Activated CD4-positive, alpha-beta T cell treated with anti-CD3 and anti-CD28 coated beads, Interleukin-2, amount 10 ng/mL, durations not matched to agents 7 days and 5 days (primary cell): ENCODE measurements around the gene SCD5. TPM values are rescaled to one million over a fixed set of nuclear protein-coding genes. Genes with fewer than 3 reads are reported as not detected.

Source experiments
- CTCF ChIA-PET: fragments of 350-600 bp; sonication (Branson Sonifier 250); formaldehyde crosslinking; loops from one replicate; lab custom pipeline; 2021; ENCODE audit warnings: antibody characterized with exemption; lab: Charles Lee
- POLR2A ChIA-PET: fragments of 350-600 bp; sonication (Branson Sonifier 250); formaldehyde crosslinking; loops from one replicate; lab custom pipeline; 2021; ENCODE audit warnings: antibody characterized with exemption; lab: Charles Lee
- DNase-seq: peaks from one replicate; pipeline ENCODE4 v3.0.0-alpha.2; 2020
- H3K27ac Mint-ChIP-seq: one replicate; pipeline ENCODE4 v1.8.0; 2021; ENCODE audit warnings: mild to moderate bottlenecking, moderate library complexity, mixed read lengths
- H3K27me3 Mint-ChIP-seq: one replicate; pipeline ENCODE4 v1.8.0; 2021; ENCODE audit warnings: mixed read lengths
- H3K36me3 Mint-ChIP-seq: one replicate; pipeline ENCODE4 v1.8.0; 2021; ENCODE audit warnings: low read depth, mixed read lengths
- H3K4me1 Mint-ChIP-seq: one replicate; pipeline ENCODE4 v1.8.0; 2021; ENCODE audit warnings: mixed read lengths
- H3K4me3 Mint-ChIP-seq: one replicate; pipeline ENCODE4 v1.8.0; 2021; ENCODE audit warnings: mild to moderate bottlenecking, moderate library complexity, mixed read lengths
- H3K9me3 Mint-ChIP-seq: one replicate; pipeline ENCODE4 v1.8.0; 2021; ENCODE audit warnings: mixed read lengths
- total RNA-seq, 2 experiments: library from RNA; stranded (reverse); gene quantifications; one replicate each; pipeline ENCODE4 v1.2.3, GENCODE V29; 2021

The SCD5 gene
- total RNA-seq, 2 experiments from 2014 or later, result 2.0 TPM

DNA sequence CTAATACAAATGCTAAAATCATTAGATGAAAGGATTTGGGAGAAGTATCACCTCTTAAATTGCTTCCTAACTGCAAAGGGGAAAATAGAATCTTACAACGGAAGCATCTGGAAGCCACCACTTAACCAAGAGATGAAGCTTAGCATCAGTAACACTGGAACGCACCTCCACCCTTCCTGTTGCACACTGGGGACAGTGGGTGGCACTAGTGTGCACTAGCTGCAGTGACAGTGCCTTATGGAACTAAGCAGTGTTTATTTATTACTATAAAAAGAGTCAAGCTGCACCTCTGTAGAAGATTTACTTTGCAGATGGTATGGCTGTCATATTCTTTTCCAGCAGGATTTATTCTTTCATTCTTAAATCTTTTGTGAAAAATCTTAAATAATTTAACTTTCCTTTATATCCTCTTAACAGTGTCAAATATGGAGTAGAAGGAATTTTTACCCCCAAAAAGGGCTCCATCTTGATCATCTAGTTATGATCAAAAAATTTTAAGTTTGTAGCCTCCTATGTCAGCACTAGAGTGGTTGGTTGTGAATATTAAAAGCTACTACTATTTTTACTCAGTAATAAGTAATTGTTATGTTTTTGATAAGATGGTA, 76.7 kb downstream of the SCD5 start:
- peak; percentile 45 for DNase-seq
- ChIA-PET POLR2A (no interaction called here), CTCF (interaction anchor here (1.0 to 1.7 kb wide), 4 partner anchors 10 to 16 kb away, joined by 3 to 4 read pairs (median 3); no protein-coding TSS in a partner anchor)
- H3K4me3 Mint-ChIP-seq, result no peak overlapping the region
- no peak overlapping the region for H3K27ac Mint-ChIP-seq
- H3K9me3 Mint-ChIP-seq, result no peaks in the 10 kb centered on the region
- H3K36me3 Mint-ChIP-seq, result no peaks in the 10 kb centered on the region
- H3K4me1 Mint-ChIP-seq, result no peaks in the 10 kb centered on the region
- no peaks in the 10 kb centered on the region for H3K27me3 Mint-ChIP-seq

DNA sequence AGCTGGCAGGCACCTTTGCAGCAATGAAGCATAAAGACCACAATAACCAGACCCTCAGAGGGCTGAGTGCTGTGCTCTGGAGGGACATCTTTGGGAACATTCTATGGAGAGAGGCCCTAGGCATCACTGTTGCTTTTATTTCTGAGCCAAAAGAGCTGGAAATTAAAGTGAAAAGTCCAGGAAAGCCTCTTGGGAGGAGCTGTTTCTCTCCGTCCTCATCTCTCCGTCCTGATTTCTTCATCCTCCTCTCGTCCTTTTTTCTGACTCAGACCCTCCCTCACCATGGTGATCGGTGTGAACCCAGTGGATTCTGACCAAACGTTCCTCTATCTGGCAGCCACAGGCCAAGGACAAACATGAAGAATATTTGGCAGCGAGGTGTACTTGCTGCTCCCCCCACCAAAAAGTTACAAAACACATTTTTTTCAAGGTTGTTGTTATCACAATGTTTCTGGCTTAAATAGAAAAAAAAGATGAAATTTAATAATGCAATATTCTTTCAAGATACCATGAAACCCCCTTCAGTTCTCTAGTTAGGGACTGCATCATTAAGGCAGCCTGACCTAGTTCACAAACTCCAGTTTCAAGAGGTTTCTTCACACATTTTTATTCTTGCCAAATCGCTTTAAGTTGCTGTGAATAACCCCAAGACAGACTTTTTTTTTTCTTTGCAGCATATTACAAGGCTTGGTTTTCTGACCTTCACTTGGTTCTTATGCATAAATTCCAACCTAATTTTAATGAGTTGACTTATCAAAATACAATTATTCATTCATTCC, 80.2 kb downstream of the SCD5 start:
- POLR2A ChIA-PET, result no interaction called here
- Mint-ChIP-seq H3K27me3 (no peaks in the 10 kb centered on the region), H3K27ac (no peak overlapping the region), H3K9me3 (no peaks in the 10 kb centered on the region), H3K36me3 (no peaks in the 10 kb centered on the region), H3K4me3 (no peak overlapping the region), H3K4me1 (no peaks in the 10 kb centered on the region)
- DNase-seq, result no peak
- CTCF ChIA-PET, result no interaction called here

DNA sequence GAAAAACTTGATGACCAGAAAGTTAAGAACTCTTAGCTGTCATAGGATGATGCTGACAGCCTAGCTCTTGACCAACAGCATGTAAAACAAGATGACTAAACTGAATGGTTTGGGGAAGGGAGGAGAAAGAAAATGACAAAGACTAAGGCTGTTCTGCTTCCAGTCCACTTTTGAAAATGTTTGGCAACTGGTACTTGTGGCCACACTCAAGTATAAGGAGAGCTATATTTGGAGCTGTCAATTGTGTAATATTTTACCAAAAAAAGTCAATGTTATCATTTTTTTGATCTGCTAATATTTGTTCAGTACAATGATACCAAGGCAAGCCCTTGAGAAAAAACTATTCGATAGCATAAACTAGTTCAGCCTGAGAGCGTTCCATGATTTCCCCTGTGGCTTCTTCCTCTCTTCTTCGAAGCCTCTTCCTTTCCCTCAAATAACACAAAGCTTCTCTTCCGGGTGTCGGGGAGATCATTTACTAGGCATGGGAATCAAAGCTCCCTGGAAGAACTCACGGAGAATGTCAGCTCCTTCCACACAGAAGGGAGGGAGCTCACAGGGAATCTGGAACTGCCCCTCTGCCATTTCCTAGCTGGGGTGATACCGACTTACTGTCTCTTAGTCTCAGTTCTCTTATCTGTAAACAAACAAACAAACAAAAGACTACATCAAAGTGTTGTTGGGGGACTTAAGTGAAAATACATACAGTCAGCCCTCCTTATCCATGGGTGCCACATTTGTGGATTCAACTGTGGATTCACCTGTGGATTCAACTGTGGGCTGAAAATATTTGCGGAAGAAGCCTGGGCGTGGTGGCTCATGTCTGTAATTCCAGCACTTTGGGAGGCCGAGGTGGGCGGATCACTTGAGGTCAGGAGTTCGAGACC, 82.6 kb downstream of the SCD5 start:
- Mint-ChIP-seq H3K9me3 (no peaks in the 10 kb centered on the region), H3K4me3 (no peak overlapping the region)
- CTCF ChIA-PET, result interaction anchor here (0.6 to 1.5 kb wide), 3 partner anchors 10 to 927 kb away, joined by 3 to 5 read pairs (median 3); no protein-coding TSS in a partner anchor

DNA sequence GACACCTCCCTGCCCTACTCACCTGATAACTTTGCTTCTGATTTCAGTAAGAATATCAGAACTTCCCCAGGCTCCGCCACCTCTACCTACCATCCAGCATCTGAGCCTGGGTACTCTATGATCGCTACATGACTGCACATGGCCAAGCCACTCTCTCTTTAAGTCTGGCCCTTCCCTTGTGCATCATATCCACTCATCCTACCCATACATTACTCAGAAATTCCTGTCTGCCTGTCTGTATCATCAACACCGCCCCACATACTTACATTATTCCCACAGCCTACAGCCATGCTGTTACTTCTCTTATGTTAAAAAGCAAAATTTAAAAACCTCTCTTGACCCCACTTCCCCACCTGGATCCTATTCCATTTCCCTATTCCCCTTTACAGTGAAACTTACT, 84.7 kb downstream of the SCD5 start:
- no peaks in the 10 kb centered on the region for H3K4me1 Mint-ChIP-seq
- H3K4me3 Mint-ChIP-seq, result no peak overlapping the region
- POLR2A ChIA-PET, result no interaction called here
- no peaks in the 10 kb centered on the region for H3K9me3 Mint-ChIP-seq
- no peak for DNase-seq
- H3K27ac Mint-ChIP-seq, result no peak overlapping the region
- H3K36me3 Mint-ChIP-seq, result no peaks in the 10 kb centered on the region
- peaks cover 7% of the 10 kb centered on the region for H3K27me3 Mint-ChIP-seq
- CTCF ChIA-PET, result interaction anchor here (0.6 kb wide), 1 partner anchor 93 kb away, joined by 4 read pairs; no protein-coding TSS in a partner anchor

More for the DNA sequence above, 82.6 kb downstream of the SCD5 start:
- POLR2A ChIA-PET, result no interaction called here
- Mint-ChIP-seq H3K36me3 (no peaks in the 10 kb centered on the region), H3K27ac (no peak overlapping the region), H3K4me1 (no peaks in the 10 kb centered on the region), H3K27me3 (peaks cover 3% of the 10 kb centered on the region)
- no peak for DNase-seq

DNA sequence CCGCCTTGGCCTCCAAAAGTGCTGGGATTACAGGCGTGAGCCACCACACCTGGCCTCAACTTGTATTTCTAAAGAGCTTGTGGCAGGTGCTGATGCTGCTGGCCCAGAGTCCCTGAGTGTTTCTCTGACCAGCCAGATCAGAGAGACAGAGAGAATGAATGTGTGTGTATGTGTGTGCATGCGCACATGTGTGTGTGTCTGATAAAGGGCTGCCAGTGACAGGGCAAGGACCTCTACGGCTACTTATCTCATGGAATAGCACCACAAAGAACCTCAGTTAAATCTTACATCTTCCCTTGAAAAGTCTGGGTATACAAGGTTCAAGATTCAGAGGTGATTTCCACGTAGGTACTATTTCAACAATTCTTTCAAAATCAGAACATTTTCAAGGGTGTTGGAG, 86.0 kb downstream of the SCD5 start:
- no peaks in the 10 kb centered on the region for H3K4me1 Mint-ChIP-seq
- DNase-seq, result no peak
- H3K9me3 Mint-ChIP-seq, result no peaks in the 10 kb centered on the region
- no peak overlapping the region for H3K4me3 Mint-ChIP-seq
- POLR2A ChIA-PET, result no interaction called here
- CTCF ChIA-PET, result no interaction called here
- H3K27me3 Mint-ChIP-seq, result peaks cover 10% of the 10 kb centered on the region
- no peak overlapping the region for H3K27ac Mint-ChIP-seq
- no peaks in the 10 kb centered on the region for H3K36me3 Mint-ChIP-seq

DNA sequence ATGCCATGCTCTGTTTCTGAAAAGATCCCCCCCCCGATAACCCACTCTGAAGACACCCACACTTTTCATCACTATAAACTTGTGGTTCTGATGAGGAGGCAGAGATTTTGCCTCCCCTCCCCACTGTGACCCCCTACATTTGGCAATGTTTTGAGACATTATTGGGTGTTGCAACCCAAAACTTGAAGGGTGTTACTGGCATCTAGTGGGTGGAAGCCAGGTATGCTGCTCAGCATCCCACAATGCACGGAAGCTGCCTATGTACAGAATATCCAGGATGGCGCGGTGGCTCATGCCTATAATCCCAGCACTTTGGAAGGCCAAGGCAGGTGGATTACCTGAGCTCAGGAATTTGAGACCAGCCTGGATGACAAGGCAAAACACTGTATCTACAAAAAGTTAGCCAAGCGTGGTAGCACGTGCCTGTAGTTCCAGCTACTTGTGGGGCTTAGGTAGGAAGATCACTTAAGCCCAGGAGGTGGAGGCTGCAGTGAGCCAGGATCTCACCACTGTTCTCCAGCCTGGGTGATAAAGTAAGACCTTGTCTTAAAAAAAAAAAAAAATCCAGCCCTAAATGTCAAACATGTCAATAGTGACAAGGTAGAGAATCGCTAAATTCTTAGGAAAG, 87.3 kb downstream of the SCD5 start:
- H3K27me3 Mint-ChIP-seq, result peaks cover 12% of the 10 kb centered on the region
- POLR2A ChIA-PET, result no interaction called here
- no peaks in the 10 kb centered on the region for H3K36me3 Mint-ChIP-seq
- no peaks in the 10 kb centered on the region for H3K9me3 Mint-ChIP-seq
- DNase-seq, result no peak
- no peaks in the 10 kb centered on the region for H3K4me1 Mint-ChIP-seq
- H3K27ac Mint-ChIP-seq, result no peak overlapping the region
- H3K4me3 Mint-ChIP-seq, result no peak overlapping the region
- CTCF ChIA-PET, result interaction anchor here (0.6 to 1.4 kb wide), 3 partner anchors 10 to 156 kb away, joined by 3 to 4 read pairs (median 3); no protein-coding TSS in a partner anchor

DNA sequence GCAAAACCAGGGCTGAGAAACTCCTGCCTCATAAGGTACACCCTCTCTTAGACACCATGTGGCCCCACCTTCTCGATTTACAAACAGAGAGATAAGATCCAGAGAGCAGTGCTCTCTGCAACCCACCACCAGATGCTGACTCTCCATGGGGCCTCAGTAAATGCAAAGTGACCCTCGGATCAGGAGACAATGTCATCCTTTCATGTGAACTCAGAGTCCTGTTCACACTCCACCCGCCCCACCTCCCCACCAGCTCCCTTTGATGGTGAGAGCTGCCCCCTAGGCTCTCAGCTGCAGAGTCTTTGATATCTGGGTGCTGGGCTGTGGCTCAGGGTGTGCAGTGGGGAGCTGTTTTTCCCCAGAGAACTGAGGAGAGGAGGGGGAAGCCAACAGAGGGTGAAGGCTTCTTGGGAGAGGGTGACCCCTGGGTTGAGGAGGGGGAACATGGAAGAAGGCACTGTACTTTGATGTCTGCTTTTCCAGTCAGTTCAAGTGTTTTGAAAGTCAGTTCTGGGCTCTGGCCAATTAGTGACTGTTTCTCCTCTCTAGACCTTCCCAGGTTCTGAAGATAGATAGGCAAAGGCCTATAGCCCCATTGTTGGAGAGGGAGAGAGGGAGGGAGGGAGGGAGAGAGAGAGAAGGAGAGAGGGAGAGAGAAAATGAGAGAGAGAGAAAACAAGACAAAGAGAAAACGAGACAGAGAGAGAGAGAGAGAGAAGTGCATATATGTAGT, 88.2 kb downstream of the SCD5 start:
- H3K27me3 Mint-ChIP-seq, result peaks cover 12% of the 10 kb centered on the region
- no peaks in the 10 kb centered on the region for H3K4me1 Mint-ChIP-seq
- no peak overlapping the region for H3K27ac Mint-ChIP-seq
- H3K36me3 Mint-ChIP-seq, result no peaks in the 10 kb centered on the region
- ChIA-PET POLR2A (no interaction called here), CTCF (no interaction called here)
- no peak for DNase-seq
- no peak overlapping the region for H3K4me3 Mint-ChIP-seq
- no peaks in the 10 kb centered on the region for H3K9me3 Mint-ChIP-seq

DNA sequence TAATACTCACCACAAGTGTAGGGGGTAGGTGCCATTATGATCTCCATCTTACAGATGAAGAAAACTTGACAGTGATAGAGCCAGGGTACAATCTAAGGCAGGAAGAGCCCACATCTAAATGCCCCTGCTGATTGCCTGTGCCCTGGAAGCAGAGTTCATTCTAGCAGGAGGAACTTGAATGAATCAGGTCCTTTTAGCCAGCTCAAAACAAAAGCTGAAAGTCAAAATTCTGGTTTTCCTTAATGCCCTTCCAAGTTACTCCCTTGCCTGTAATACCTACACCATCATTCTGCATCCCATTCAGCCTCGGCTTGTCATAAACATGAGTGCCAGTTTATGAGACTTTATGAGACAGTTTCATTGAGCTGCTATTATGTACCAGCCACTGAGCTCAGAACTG, 89.6 kb downstream of the SCD5 start:
- ChIA-PET CTCF (interaction anchor here (1.4 kb wide), 1 partner anchor 12 kb away, joined by 3 read pairs; no protein-coding TSS in a partner anchor), POLR2A (no interaction called here)
- no peak for DNase-seq
- Mint-ChIP-seq H3K27ac (no peak overlapping the region), H3K4me3 (no peak overlapping the region), H3K4me1 (no peaks in the 10 kb centered on the region), H3K27me3 (peaks cover 12% of the 10 kb centered on the region), H3K9me3 (no peaks in the 10 kb centered on the region), H3K36me3 (no peaks in the 10 kb centered on the region)

DNA sequence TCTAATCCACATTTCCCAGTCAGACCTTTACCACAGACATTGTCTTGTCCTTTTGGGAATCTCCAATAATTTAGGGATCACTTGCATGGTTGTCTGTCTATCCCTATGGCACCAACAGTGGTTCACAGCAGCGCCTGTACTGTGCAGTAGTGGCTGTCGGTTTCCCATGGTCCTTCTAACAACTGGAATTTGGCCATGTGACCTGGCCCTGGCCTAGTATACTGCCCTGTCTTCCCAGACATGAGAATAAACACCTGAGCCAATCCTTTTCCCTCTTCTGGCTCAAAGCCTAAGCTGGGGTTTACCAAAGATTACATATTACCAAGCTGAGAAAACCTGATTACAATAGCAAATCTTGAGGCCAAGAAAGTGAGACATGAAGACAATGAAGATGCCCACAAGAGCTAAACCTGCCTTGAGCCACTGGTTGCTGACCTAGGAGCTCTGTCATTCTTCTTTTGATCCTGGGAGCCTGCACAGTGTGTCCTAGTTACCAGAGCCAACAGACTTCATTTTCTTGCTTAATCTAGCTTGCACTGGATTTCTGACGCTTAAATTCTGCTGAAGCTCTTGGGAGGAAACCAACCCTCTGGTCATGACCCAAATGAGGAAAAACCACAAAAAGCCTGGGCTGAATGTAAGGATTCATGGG, 92.1 kb downstream of the SCD5 start:
- H3K4me1 Mint-ChIP-seq, result no peaks in the 10 kb centered on the region
- H3K27me3 Mint-ChIP-seq, result peaks cover 11% of the 10 kb centered on the region
- ChIA-PET CTCF (interaction anchor here (1.4 kb wide), 1 partner anchor 10 kb away, joined by 3 read pairs; no protein-coding TSS in a partner anchor), POLR2A (no interaction called here)
- H3K36me3 Mint-ChIP-seq, result no peaks in the 10 kb centered on the region
- no peak overlapping the region for H3K27ac Mint-ChIP-seq
- H3K4me3 Mint-ChIP-seq, result no peak overlapping the region
- no peaks in the 10 kb centered on the region for H3K9me3 Mint-ChIP-seq
- no peak for DNase-seq

DNA sequence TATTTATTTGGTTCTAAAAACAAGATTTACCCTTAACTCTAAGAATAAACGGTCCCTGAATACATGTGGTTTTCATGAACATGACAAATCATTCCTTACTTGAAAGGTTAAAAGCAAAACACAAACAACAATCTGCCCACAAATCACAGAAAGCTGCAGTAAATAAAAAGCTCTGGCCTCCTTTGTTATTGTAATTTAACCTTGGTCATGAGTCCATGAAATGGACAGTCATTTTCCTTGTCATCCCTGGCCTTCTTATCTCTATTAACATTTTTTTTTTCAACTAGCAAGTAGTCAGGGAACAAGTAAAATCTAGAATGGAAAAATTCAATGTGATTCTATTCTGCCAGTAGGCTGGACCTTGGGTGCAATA, 92.7 kb downstream of the SCD5 start:
- Mint-ChIP-seq H3K27me3 (peaks cover 11% of the 10 kb centered on the region), H3K4me1 (no peaks in the 10 kb centered on the region), H3K4me3 (no peak overlapping the region), H3K36me3 (no peaks in the 10 kb centered on the region), H3K27ac (no peak overlapping the region), H3K9me3 (no peaks in the 10 kb centered on the region)
- POLR2A ChIA-PET, result no interaction called here
- DNase-seq, result no peak
- CTCF ChIA-PET, result no interaction called here

DNA sequence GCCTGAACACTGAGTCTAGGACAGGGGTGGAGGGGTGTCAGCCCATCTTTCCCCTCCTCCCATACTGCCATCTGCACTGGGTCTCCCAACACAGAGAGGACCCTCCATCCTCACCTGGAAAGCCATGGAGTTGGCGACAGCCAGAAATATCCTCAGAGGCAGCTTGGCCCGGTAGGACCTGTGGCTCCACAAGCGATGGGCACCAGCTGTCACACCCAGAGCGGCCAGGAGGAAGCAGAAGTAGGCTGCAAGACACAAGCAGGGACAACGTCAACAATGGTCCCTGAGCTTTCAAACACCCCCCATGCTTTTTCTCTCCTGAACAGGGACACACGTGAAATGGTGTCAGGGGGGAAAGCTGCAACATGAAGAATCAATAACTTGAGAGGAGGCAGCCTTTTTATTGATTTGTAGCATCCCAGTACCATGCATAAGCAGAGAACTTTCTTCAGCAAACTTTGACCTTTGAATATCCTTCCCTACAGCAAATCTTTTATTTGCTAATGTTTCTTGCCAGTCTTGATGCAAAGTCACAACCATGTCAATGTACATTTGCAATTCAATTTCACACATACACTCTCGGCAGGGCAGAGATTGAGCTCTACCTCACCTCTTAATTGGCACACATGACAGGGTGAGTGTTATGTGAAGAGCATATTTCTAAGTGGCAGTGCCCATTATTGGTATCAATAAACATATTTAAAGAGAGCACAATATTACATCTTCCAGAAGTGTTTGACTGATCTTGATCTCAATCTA, 93.2 kb downstream of the SCD5 start:
- DNase-seq, result no peak
- no peaks in the 10 kb centered on the region for H3K9me3 Mint-ChIP-seq
- H3K4me3 Mint-ChIP-seq, result no peak overlapping the region
- CTCF ChIA-PET, result interaction anchor here (1.3 to 1.7 kb wide), 2 partner anchors 10 to 11 kb away, joined by 4 to 5 read pairs; no protein-coding TSS in a partner anchor
- peaks cover 11% of the 10 kb centered on the region for H3K27me3 Mint-ChIP-seq
- H3K27ac Mint-ChIP-seq, result no peak overlapping the region
- POLR2A ChIA-PET, result no interaction called here
- no peaks in the 10 kb centered on the region for H3K4me1 Mint-ChIP-seq
- no peaks in the 10 kb centered on the region for H3K36me3 Mint-ChIP-seq
